HEK293 (cell line): Measurements from ENCODE around the gene MAGI2.

ENCODE experiments used
- CTCF ChIA-PET: fragments of 350-600 bp; formaldehyde crosslinking; extraction: SDS; loops from one replicate; lab custom pipeline; 2021; ENCODE audit warnings: antibody characterized with exemption; lab: Yijun Ruan, JAX
- POLR2A ChIA-PET: fragments of 300-600 bp; formaldehyde crosslinking; extraction: SDS; loops from one replicate; lab custom pipeline; 2020; ENCODE audit warnings: antibody characterized with exemption, inconsistent platforms; lab: Yijun Ruan, JAX
- H3K27ac ChIP-seq: fragments of 200-500 bp; sonication (Bioruptor generic); 2 replicates; pipeline ENCODE4 v1.5.1; 2014; ENCODE audit warnings: low read depth, low read length, control low read depth, inconsistent platforms; ENCODE audit errors: extremely low read depth
- H3K36me3 ChIP-seq, 2 experiments: fragments of 200-500 bp in 1 of 2; sonication (Bioruptor generic) in 1 of 2; 1 replicate in 1 of 2; 2 replicates in 1 of 2; pipeline ENCODE4 v1.5.1; 2014 to 2017; ENCODE audit warnings: inconsistent platforms in 2 of 2, low read length in 2 of 2; ENCODE audit not compliant: control insufficient read depth in 2 of 2, insufficient read depth in 1 of 2
- H3K4me1 ChIP-seq: fragments of 200-500 bp; sonication (Bioruptor generic); 2 replicates; pipeline ENCODE4 v1.5.1; 2014; ENCODE audit warnings: mild to moderate bottlenecking, low read length, inconsistent platforms; ENCODE audit not compliant: control insufficient read depth, insufficient read depth
- H3K4me3 ChIP-seq: 2 replicates; pipeline ENCODE4 v1.5.1; 2011; ENCODE audit warnings: low read depth, mild to moderate bottlenecking, control low read depth, low read length, moderate library complexity
- H3K9me3 ChIP-seq: fragments of 200-500 bp; sonication (Bioruptor generic); 2 replicates; pipeline ENCODE4 v1.5.1; 2014; ENCODE audit warnings: low read depth, low read length, inconsistent platforms; ENCODE audit not compliant: control insufficient read depth, insufficient read depth
- KLF1 ChIP-seq: fragments of 450-650 bp; formaldehyde crosslinking; IDR thresholded peaks from 2 replicates; pipeline ENCODE4 v1.5.1; 2016; ENCODE audit warnings: missing biosample characterization, missing genetic modification characterization
- KLF16 ChIP-seq: fragments of 450-650 bp; formaldehyde crosslinking; IDR thresholded peaks from 2 replicates; pipeline ENCODE4 v1.5.1; 2017; ENCODE audit warnings: missing biosample characterization, missing genetic modification characterization
- KLF17 ChIP-seq: fragments of 450-650 bp; formaldehyde crosslinking; IDR thresholded peaks from 2 replicates; pipeline ENCODE4 v1.5.1; 2016; ENCODE audit warnings: missing biosample characterization, missing genetic modification characterization
- MYNN ChIP-seq: fragments of 450-650 bp; formaldehyde crosslinking; IDR thresholded peaks from 2 replicates; pipeline ENCODE4 v1.5.1; 2016; ENCODE audit warnings: missing biosample characterization, missing genetic modification characterization, borderline replicate concordance
- OSR2 ChIP-seq: fragments of 450-650 bp; formaldehyde crosslinking; IDR thresholded peaks from 2 replicates; pipeline ENCODE4 v1.5.1; 2016; ENCODE audit warnings: missing biosample characterization, missing genetic modification characterization
- PRDM1 ChIP-seq: fragments of 450-650 bp; formaldehyde crosslinking; IDR thresholded peaks from 2 replicates; pipeline ENCODE4; 2016; ENCODE audit warnings: missing biosample characterization, missing genetic modification characterization
- ZFP3 ChIP-seq: fragments of 450-650 bp; formaldehyde crosslinking; IDR thresholded peaks from 2 replicates; pipeline ENCODE4 v1.5.1; 2016; ENCODE audit warnings: low read depth, missing biosample characterization, missing genetic modification characterization
- ZNF121 ChIP-seq: fragments of 450-650 bp; formaldehyde crosslinking; IDR thresholded peaks from 2 replicates; pipeline ENCODE4 v1.5.1; 2016; ENCODE audit warnings: missing biosample characterization, missing genetic modification characterization
- ZNF132 ChIP-seq: fragments of 450-650 bp; formaldehyde crosslinking; IDR thresholded peaks from 2 replicates; pipeline ENCODE4 v1.5.1; 2017; ENCODE audit warnings: missing biosample characterization, missing genetic modification characterization, borderline replicate concordance
- ZNF146 ChIP-seq: fragments of 450-650 bp; formaldehyde crosslinking; IDR thresholded peaks from 2 replicates; pipeline ENCODE4 v1.5.1; 2016; ENCODE audit warnings: missing biosample characterization, missing genetic modification characterization
- ZNF155 ChIP-seq: fragments of 450-650 bp; formaldehyde crosslinking; IDR thresholded peaks from 2 replicates; pipeline ENCODE4 v1.5.1; 2016; ENCODE audit warnings: missing biosample characterization, missing genetic modification characterization
- ZNF175 ChIP-seq: fragments of 450-650 bp; formaldehyde crosslinking; IDR thresholded peaks from 2 replicates; pipeline ENCODE4 v1.5.1; 2016; ENCODE audit warnings: missing biosample characterization, missing genetic modification characterization
- ZNF184 ChIP-seq: fragments of 450-650 bp; IDR thresholded peaks from 2 replicates; pipeline ENCODE4 v1.5.1; 2018; ENCODE audit warnings: missing biosample characterization, mild to moderate bottlenecking, missing genetic modification characterization
- ZNF223 ChIP-seq: fragments of 450-650 bp; formaldehyde crosslinking; IDR thresholded peaks from 2 replicates; pipeline ENCODE4 v1.5.1; 2016; ENCODE audit warnings: missing biosample characterization, missing genetic modification characterization
- ZNF292 ChIP-seq: fragments of 450-650 bp; formaldehyde crosslinking; IDR thresholded peaks from 2 replicates; pipeline ENCODE4 v1.5.1; 2016; ENCODE audit warnings: low read depth, missing biosample characterization, missing genetic modification characterization, borderline replicate concordance
- ZNF362 ChIP-seq: fragments of 450-650 bp; formaldehyde crosslinking; IDR thresholded peaks from 2 replicates; pipeline ENCODE4 v1.5.1; 2016; ENCODE audit warnings: missing biosample characterization, missing genetic modification characterization
- ZNF426 ChIP-seq: fragments of 450-650 bp; formaldehyde crosslinking; IDR thresholded peaks from 2 replicates; pipeline ENCODE4 v1.5.1; 2017; ENCODE audit warnings: missing biosample characterization, missing genetic modification characterization, mild to moderate bottlenecking, inconsistent platforms, moderate library complexity
- ZNF530 ChIP-seq: fragments of 450-650 bp; formaldehyde crosslinking; IDR thresholded peaks from 2 replicates; pipeline ENCODE4 v1.5.1; 2016; ENCODE audit warnings: low read depth, missing biosample characterization, missing genetic modification characterization
- ZNF626 ChIP-seq: fragments of 450-650 bp; sonication (Bioruptor Pico); formaldehyde crosslinking; IDR thresholded peaks from 2 replicates; pipeline ENCODE4 v1.5.1; 2018; ENCODE audit warnings: missing biosample characterization, missing genetic modification characterization, inconsistent platforms
- ZNF670 ChIP-seq: fragments of 450-650 bp; formaldehyde crosslinking; IDR thresholded peaks from 2 replicates; pipeline ENCODE4 v1.5.1; 2016; ENCODE audit warnings: missing biosample characterization, missing genetic modification characterization, low read depth
- ZNF777 ChIP-seq: fragments of 450-650 bp; formaldehyde crosslinking; IDR thresholded peaks from 2 replicates; pipeline ENCODE4 v1.5.1; 2017; ENCODE audit warnings: missing biosample characterization, missing genetic modification characterization, borderline replicate concordance
- ZNF785 ChIP-seq: fragments of 450-650 bp; formaldehyde crosslinking; IDR thresholded peaks from 2 replicates; pipeline ENCODE4 v1.5.1; 2016; ENCODE audit warnings: missing biosample characterization, missing genetic modification characterization
- ZNF830 ChIP-seq: fragments of 450-650 bp; IDR thresholded peaks from 2 replicates; pipeline ENCODE4 v1.5.0; 2018; ENCODE audit warnings: missing biosample characterization, missing genetic modification characterization, low read depth, mild to moderate bottlenecking, moderate library complexity
- ZSCAN16 ChIP-seq: fragments of 450-650 bp; formaldehyde crosslinking; IDR thresholded peaks from 2 replicates; pipeline ENCODE4 v1.5.1; 2016; ENCODE audit warnings: missing biosample characterization, missing genetic modification characterization
- TF ChIP-seq, protein P1 (sequence below): fragments of 450-650 bp; formaldehyde crosslinking; IDR thresholded peaks from 2 replicates; pipeline ENCODE4 v1.5.1; 2017; ENCODE audit warnings: missing biosample characterization, missing genetic modification characterization

Gene MAGI2

DNA sequence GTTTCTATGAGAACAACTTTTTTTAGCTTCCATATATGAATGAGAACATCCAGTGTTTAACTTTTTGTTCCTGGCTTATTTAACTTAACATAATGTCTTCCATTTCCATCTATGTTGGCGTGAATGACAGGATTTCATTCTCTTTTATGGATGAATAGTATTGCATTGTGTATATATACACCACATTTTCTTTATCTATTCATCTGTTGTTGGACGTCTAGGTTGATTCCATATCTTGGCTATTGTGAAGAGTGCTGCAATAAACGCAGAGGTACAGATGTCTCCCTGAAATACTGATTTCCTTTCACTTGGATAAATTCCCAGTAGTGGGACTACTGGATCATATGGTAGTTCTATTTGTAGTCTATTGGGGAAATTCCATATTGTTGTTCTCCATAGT, 44.3 kb upstream of the MAGI2 start (continued):
- TF ChIP-seq, protein P1, sequence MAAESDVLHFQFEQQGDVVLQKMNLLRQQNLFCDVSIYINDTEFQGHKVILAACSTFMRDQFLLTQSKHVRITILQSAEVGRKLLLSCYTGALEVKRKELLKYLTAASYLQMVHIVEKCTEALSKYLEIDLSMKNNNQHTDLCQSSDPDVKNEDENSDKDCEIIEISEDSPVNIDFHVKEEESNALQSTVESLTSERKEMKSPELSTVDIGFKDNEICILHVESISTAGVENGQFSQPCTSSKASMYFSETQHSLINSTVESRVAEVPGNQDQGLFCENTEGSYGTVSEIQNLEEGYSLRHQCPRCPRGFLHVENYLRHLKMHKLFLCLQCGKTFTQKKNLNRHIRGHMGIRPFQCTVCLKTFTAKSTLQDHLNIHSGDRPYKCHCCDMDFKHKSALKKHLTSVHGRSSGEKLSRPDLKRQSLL (tag by site-specific recombination) = no peak
- TF ChIP-seq ZNF132 (tag by site-specific recombination) = no peak
- no peak for TF ChIP-seq OSR2
- TF ChIP-seq ZNF830 = no peak
- TF ChIP-seq ZNF785 (tag by site-specific recombination) = no peak
- no peak for TF ChIP-seq ZNF223 (tag by site-specific recombination)
- TF ChIP-seq ZNF530 (tag by site-specific recombination) = no peak
- no peak for TF ChIP-seq ZNF292
- TF ChIP-seq, all 188 proteins: peak for 0

- CTCF ChIA-PET = no interaction called here
- TF ChIP-seq ZNF121 (no peak), ZNF184 (tag by site-specific recombination) (no peak), ZNF155 (tag by site-specific recombination) (no peak), ZFP3 (tag by site-specific recombination) (no peak), KLF17 (no peak), ZNF146 (no peak), MYNN (no peak), ZNF670 (tag by site-specific recombination) (no peak), KLF16 (no peak), ZNF777 (tag by site-specific recombination) (no peak), ZSCAN16 (no peak), PRDM1 (tag by site-specific recombination) (no peak), ZNF362 (no peak), ZNF426 (tag by site-specific recombination) (no peak), KLF1 (tag by site-specific recombination) (no peak), ZNF626 (tag by site-specific recombination) (no peak), ZNF175 (tag by site-specific recombination) (no peak)
- TF ChIP-seq, all 188 proteins: peak for 0
- Histone ChIP-seq H3K27ac (no peak overlapping the region), H3K4me3 (no peak overlapping the region), H3K36me3 (no peaks in the 10 kb centered on the region), H3K4me1 (no peaks in the 10 kb centered on the region), H3K9me3 (no peaks in the 10 kb centered on the region)
- POLR2A ChIA-PET = no interaction called here
These were observed 42.2 kb upstream of the MAGI2 start for GRCh38 chr7:79495544-79496272.
